GM18951 (cell line): ENCODE results near the gene CSGALNACT2.

Source experiments
- POLR2A ChIP-seq: IDR thresholded peaks from 4 replicates; pipeline ENCODE4 v1.6.1; 2011; ENCODE audit warnings: mild to moderate bottlenecking; ENCODE audit not compliant: insufficient read length, insufficient read depth; ENCODE audit errors: extremely low read depth
- in situ Hi-C: fragments of 300-500 bp; cut with MboI; formaldehyde crosslinking; loops from one replicate; pipeline ENCODE4 v1.12.0; 2022; ENCODE audit warnings: low sequenced_read_pairs, mixed read lengths, inconsistent platforms; ENCODE audit not compliant: unreplicated experiment

CSGALNACT2 gene

GRCh38 chr10:43124574-43125273, 13.5 kb upstream of the CSGALNACT2 start:
- in situ Hi-C loops, result no loop called here
- no peak for TF ChIP-seq POLR2A

GRCh38 chr10:43125274-43125845, 12.9 kb upstream of the CSGALNACT2 start:
- in situ Hi-C loops, result no loop called here
- no peak for TF ChIP-seq POLR2A

- TF ChIP-seq POLR2A, result no peak
- in situ Hi-C loops, result no loop called here
These were observed 12.1 kb upstream of the CSGALNACT2 start for GRCh38 chr10:43125881-43126731.

- no peak for TF ChIP-seq POLR2A
- in situ Hi-C loops, result no loop called here
These were observed 11.4 kb upstream of the CSGALNACT2 start for GRCh38 chr10:43126759-43127424.

GRCh38 chr10:43127442-43127841, 10.8 kb upstream of the CSGALNACT2 start:
- no peak for TF ChIP-seq POLR2A
- in situ Hi-C loops, result no loop called here

GRCh38 chr10:43128331-43128730, 9.9 kb upstream of the CSGALNACT2 start:
- in situ Hi-C loops, result no loop called here
- TF ChIP-seq POLR2A, result no peak

- TF ChIP-seq POLR2A, result no peak
- in situ Hi-C loops, result no loop called here
These were observed 9.1 kb upstream of the CSGALNACT2 start for GRCh38 chr10:43128958-43129706.

GRCh38 chr10:43130770-43131171, 7.5 kb upstream of the CSGALNACT2 start:
- in situ Hi-C loops, result no loop called here

GRCh38 chr10:43131256-43131655, 7.0 kb upstream of the CSGALNACT2 start:
- no peak for TF ChIP-seq POLR2A
- in situ Hi-C loops, result no loop called here

More at GRCh38 chr10:43130770-43131171, 7.5 kb upstream of the CSGALNACT2 start:
- TF ChIP-seq POLR2A, result no peak

- in situ Hi-C loops, result no loop called here
- TF ChIP-seq POLR2A, result no peak
These were observed 6.3 kb upstream of the CSGALNACT2 start for GRCh38 chr10:43131906-43132305.

- in situ Hi-C loops, result no loop called here
- no peak for TF ChIP-seq POLR2A
These were observed 5.1 kb upstream of the CSGALNACT2 start for GRCh38 chr10:43132867-43133787.
